Measurements from ENCODE around the gene MEOX1. TPM values are rescaled to one million over a fixed set of nuclear protein-coding genes. Genes with fewer than 3 reads are reported as not detected.
A peak's percentile ranks its signal among the peaks of the same experiment; 100 is the strongest.

The MEOX1 gene
- total and polyA plus RNA-seq, 4 experiments from 2014 or later: 1.7 to 8.4 (median 3.6) TPM

DNA sequence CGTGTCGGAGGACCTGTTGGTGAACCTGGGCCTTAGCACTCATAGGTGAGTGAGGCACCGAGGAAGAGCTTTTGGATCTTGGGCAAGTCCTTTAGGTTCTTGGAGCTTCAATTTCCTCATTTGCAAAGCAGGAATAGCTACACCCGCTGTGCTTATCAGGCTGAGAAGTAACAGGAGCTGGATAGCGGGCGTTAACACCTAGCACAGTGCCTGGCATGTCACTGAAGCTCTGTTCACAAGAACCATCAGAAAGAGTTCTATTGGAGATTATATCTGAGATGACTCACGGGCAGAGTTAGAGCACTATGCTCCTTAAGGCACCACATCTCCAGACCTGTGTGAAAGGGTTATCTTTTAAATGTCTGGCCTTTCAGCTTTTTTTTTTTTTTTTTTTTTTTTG is 12.8 kb downstream of the MEOX1 start:
- Mint-ChIP-seq H3K27ac (no peak overlapping the region), H3K4me3 (peak overlapping the region in 2 of 8 donors; percentile 2 to 24), H3K27me3 (peaks cover 2 to 9% of the 10 kb centered on the region in 2 donors), H3K9me3 (peaks cover 0 to 2% (median 0%) of the 10 kb centered on the region in 8 donors), H3K4me1 (peaks cover 4 to 20% (median 16%) of the 10 kb centered on the region in 4 donors), H3K36me3 (peaks cover 0 to 4% of the 10 kb centered on the region in 2 donors)
- ChIA-PET CTCF (ENCODE audit: partially characterized antibody) (interaction anchor here (1.5 to 4.4 kb wide), 3 partner anchors 10 to 72 kb away, joined by 3 to 15 read pairs (median 12); no protein-coding TSS in a partner anchor), POLR2A (ENCODE audit: partially characterized antibody) (no interaction called here)
- no peak overlapping the region for H3K27ac ChIP-seq (ENCODE audit: low read depth, low read length)
- DNase-seq: no peak
- peaks cover 4% of the 10 kb centered on the region for H3K4me1 ChIP-seq (ENCODE audit: insufficient read depth, low read length)
- no peak overlapping the region for H3K4me3 ChIP-seq (ENCODE audit: low read length in 2 of 2)
- intact Hi-C loops (cut with micrococcal nuclease): no loop called here
- no peaks in the 10 kb centered on the region for H3K27me3 ChIP-seq (ENCODE audit: insufficient read depth, low read length)
- no peaks in the 10 kb centered on the region for H3K36me3 ChIP-seq (ENCODE audit: insufficient read depth, low read length)
- H3K9me3 ChIP-seq (ENCODE audit: control insufficient read depth in 1 of 2, low read length in 2 of 2): no peaks in the 10 kb centered on the region

DNA sequence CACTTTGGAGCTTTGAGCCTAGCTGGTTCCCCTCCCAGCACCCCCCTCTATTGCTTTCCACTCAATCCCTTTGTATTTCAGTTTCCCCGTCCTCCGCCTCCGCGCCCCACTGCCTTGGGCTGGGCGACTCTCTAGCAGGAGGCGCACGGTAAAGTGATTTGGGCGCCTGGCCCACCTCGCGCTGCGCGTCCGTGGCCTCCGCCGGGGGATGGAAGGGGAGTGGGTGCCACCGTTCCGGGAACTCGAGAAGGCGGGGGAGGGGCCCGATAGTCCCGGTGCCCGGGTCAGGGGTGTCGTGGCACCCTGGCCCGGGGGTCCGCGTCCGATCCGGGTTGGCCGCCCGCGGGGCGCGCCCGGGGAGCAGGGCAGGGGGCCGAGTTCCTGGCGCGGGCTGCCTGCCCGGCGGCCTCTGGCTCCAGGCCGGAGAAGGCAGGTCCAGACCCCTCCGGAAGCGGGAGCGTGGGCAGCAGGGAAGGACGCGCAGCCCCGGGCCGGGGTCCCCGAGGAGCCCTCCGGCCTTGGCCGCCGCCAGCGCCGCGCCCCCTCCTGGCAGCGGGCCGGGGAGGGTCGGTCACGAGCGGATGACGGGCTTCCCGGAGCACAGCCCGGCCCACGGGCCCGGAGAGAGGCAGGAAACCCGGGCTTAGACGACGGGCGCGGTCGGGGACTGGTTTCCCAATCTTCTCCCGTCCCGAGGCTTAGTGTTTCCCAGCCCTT is 15.8 kb downstream of the MEOX1 start:
- Mint-ChIP-seq H3K4me1 (peaks cover 3 to 27% (median 19%) of the 10 kb centered on the region in 4 donors), H3K4me3 (peak overlapping the region in 6 of 8 donors; percentile 44 to 76 (median 66))

DNA sequence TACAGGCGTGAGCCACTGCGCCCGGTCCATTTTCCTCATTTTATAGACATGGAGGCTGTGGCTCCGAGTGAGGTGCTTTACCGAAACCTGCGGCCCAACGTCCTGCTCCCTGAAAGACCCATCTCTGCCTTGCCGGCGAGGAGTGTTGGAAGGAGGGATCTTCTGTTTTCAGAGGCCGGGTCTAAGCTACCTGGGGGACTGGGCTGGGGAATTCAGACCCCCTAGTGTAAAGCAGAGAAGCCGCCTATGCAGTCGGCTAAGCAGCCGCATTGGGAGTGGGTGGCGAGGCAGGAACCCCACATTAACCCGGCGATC is 16.3 kb downstream of the MEOX1 start:
- Histone ChIP-seq H3K27me3 (ENCODE audit: insufficient read depth, low read length) (no peaks in the 10 kb centered on the region), H3K9me3 (ENCODE audit: control insufficient read depth in 1 of 2, low read length in 2 of 2) (no peaks in the 10 kb centered on the region), H3K36me3 (ENCODE audit: insufficient read depth, low read length) (no peaks in the 10 kb centered on the region), H3K4me1 (ENCODE audit: insufficient read depth, low read length) (peaks cover 19% of the 10 kb centered on the region), H3K4me3 (ENCODE audit: low read length in 2 of 2) (no peak overlapping the region), H3K27ac (ENCODE audit: low read depth, low read length) (no peak overlapping the region)
- ChIA-PET POLR2A (ENCODE audit: partially characterized antibody) (no interaction called here), CTCF (ENCODE audit: partially characterized antibody) (no interaction called here)
- Mint-ChIP-seq H3K27me3 (peaks cover 2 to 9% of the 10 kb centered on the region in 2 donors), H3K27ac (no peak overlapping the region), H3K36me3 (peaks cover 0 to 4% of the 10 kb centered on the region in 2 donors), H3K4me3 (peak overlapping the region in 3 of 8 donors; percentile 21 to 65 (median 44)), H3K4me1 (peaks cover 6 to 27% (median 21%) of the 10 kb centered on the region in 4 donors), H3K9me3 (peaks cover 0 to 2% (median 0%) of the 10 kb centered on the region in 8 donors)
- DNase-seq: no peak
- intact Hi-C loops (cut with micrococcal nuclease): no loop called here

More for the DNA sequence above, 15.8 kb downstream of the MEOX1 start:
- H3K27me3 Mint-ChIP-seq: peaks cover 2 to 9% of the 10 kb centered on the region in 2 donors
- H3K27ac ChIP-seq (ENCODE audit: low read depth, low read length): no peak overlapping the region
- DNase-seq: no peak
- no peaks in the 10 kb centered on the region for H3K27me3 ChIP-seq (ENCODE audit: insufficient read depth, low read length)
- H3K9me3 ChIP-seq (ENCODE audit: control insufficient read depth in 1 of 2, low read length in 2 of 2): no peaks in the 10 kb centered on the region
- POLR2A ChIA-PET (ENCODE audit: partially characterized antibody): no interaction called here
- H3K36me3 Mint-ChIP-seq: peaks cover 0 to 4% of the 10 kb centered on the region in 2 donors
- H3K9me3 Mint-ChIP-seq: peaks cover 0 to 2% (median 0%) of the 10 kb centered on the region in 8 donors
- intact Hi-C loops (cut with micrococcal nuclease): no loop called here
- CTCF ChIA-PET (ENCODE audit: partially characterized antibody): interaction anchor here (4.4 kb wide), 1 partner anchor 69 kb away, joined by 15 read pairs; no protein-coding TSS in a partner anchor
- no peaks in the 10 kb centered on the region for H3K36me3 ChIP-seq (ENCODE audit: insufficient read depth, low read length)
- H3K4me1 ChIP-seq (ENCODE audit: insufficient read depth, low read length): peaks cover 14% of the 10 kb centered on the region
- peak overlapping the region in 1 of 7 donors; percentile 23 for H3K27ac Mint-ChIP-seq
- no peak overlapping the region for H3K4me3 ChIP-seq (ENCODE audit: low read length in 2 of 2)

DNA sequence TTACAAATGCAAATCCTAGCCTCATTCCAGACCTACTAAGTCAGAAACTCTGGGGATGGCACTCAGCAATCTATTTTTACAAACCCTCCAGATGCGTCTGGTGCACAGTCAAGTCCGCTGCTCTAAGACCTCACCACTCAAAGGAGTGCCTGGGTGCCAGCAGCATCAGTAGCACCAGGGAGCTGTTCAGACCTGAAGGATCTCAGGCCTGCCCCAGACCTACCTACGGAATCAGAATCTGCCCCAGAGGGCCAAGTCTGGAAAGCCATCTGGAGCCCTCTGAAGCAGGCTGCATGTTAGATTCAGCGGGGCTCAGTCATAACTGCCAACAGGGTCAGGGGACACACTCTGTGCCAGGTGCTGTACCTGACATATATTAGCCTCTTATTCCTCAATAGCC is 17.6 kb downstream of the MEOX1 start:
- Histone ChIP-seq H3K9me3 (ENCODE audit: control insufficient read depth in 1 of 2, low read length in 2 of 2) (no peaks in the 10 kb centered on the region), H3K4me3 (ENCODE audit: low read length in 2 of 2) (no peak overlapping the region), H3K4me1 (ENCODE audit: insufficient read depth, low read length) (peaks cover 19% of the 10 kb centered on the region), H3K27me3 (ENCODE audit: insufficient read depth, low read length) (no peaks in the 10 kb centered on the region), H3K27ac (ENCODE audit: low read depth, low read length) (no peak overlapping the region), H3K36me3 (ENCODE audit: insufficient read depth, low read length) (no peaks in the 10 kb centered on the region)
- Mint-ChIP-seq H3K4me3 (peak overlapping the region in 3 of 8 donors; percentile 26 to 59 (median 53)), H3K36me3 (peaks cover 0 to 4% of the 10 kb centered on the region in 2 donors), H3K9me3 (peaks cover 0 to 2% (median 0%) of the 10 kb centered on the region in 8 donors), H3K27ac (peak overlapping the region in 2 of 7 donors; percentile 7 to 32), H3K4me1 (peaks cover 6 to 27% (median 21%) of the 10 kb centered on the region in 4 donors), H3K27me3 (peaks cover 2 to 9% of the 10 kb centered on the region in 2 donors)
- ChIA-PET CTCF (ENCODE audit: partially characterized antibody) (no interaction called here), POLR2A (ENCODE audit: partially characterized antibody) (no interaction called here)
- no peak for DNase-seq
- intact Hi-C loops (cut with micrococcal nuclease): no loop called here

DNA sequence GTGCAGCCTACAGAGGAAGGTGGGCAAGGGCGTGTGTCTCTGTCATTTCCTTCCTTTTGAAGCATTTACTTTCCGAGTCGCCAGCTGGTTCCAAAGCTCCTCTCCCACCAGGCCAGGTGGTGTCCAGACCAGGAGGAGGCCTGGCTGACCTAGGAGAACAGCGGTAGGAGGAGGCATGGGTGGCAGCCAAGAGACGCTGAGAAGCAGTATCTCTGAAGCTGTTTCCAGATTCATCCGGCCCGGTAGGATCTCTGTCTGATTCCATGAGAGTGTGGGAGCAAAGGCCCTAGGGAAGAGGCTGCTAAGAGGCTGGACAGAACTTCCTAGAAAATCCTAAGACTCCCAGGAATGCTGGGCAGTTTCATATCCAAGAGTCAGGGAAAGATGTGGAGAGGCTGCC is 20.3 kb downstream of the MEOX1 start:
- intact Hi-C loops (cut with micrococcal nuclease): no loop called here
- ChIA-PET CTCF (ENCODE audit: partially characterized antibody) (interaction anchor here (1.2 kb wide), 2 partner anchors 15 to 32 kb away, joined by 3 to 6 read pairs; no protein-coding TSS in a partner anchor), POLR2A (ENCODE audit: partially characterized antibody) (interaction anchor here (1.3 kb wide), 1 partner anchor 15 kb away, joined by 4 read pairs; no protein-coding TSS in a partner anchor)
- no peaks in the 10 kb centered on the region for H3K9me3 Mint-ChIP-seq
- H3K4me3 Mint-ChIP-seq: peak overlapping the region; percentile 21 to 82 (median 56)
- Histone ChIP-seq H3K27ac (ENCODE audit: low read depth, low read length) (no peak overlapping the region), H3K27me3 (ENCODE audit: insufficient read depth, low read length) (no peaks in the 10 kb centered on the region), H3K4me1 (ENCODE audit: insufficient read depth, low read length) (peaks cover 18% of the 10 kb centered on the region), H3K4me3 (ENCODE audit: low read length in 2 of 2) (no peak overlapping the region), H3K9me3 (ENCODE audit: control insufficient read depth in 1 of 2, low read length in 2 of 2) (no peaks in the 10 kb centered on the region), H3K36me3 (ENCODE audit: insufficient read depth, low read length) (no peaks in the 10 kb centered on the region)
- H3K36me3 Mint-ChIP-seq: no peaks in the 10 kb centered on the region
- peak overlapping the region in 6 of 7 donors; percentile 10 to 88 (median 62) for H3K27ac Mint-ChIP-seq
- peaks cover 0 to 3% of the 10 kb centered on the region in 2 donors for H3K27me3 Mint-ChIP-seq
- H3K4me1 Mint-ChIP-seq: peaks cover 6 to 12% (median 9%) of the 10 kb centered on the region in 4 donors
- no peak for DNase-seq

DNA sequence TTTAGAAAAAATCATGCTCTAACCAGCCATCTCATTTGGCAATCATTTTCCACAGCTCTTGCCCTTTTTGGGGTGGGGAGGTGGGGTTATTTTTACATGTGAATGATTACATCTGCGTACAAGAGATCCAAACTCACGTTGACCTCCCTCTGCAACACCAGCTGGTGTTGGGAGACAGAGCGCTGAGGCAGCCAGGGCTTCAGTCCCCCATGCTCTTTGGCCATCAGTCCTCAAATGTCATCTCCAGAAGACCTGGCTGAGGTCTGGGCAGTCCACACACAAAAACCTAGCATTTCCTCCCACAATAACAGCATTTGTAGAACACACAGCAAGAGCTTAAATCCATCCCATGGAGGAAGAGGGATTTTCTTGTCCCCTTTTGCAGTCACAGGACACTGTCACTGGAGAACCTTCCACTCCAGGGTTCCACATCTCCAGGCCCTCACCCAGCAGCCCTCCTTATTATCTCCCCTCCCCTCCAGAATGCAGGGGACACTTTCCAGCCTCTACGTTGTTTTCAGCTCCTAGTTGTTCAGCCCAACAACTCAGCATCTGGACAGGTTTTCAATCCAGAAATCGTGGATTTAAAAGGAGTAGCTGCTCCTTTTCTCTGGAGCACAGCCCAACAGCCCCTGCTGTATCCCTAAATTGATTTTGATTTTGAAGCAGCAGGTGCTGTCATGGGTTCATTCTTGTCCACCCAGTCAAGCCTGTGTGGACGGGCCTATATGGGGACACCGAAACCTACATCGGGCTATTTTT is 21.1 kb downstream of the MEOX1 start:
- ChIA-PET POLR2A (ENCODE audit: partially characterized antibody) (interaction anchor here (1.3 kb wide), 1 partner anchor 16 kb away, joined by 4 read pairs; no protein-coding TSS in a partner anchor), CTCF (ENCODE audit: partially characterized antibody) (interaction anchor here (1.1 to 1.2 kb wide), 3 partner anchors 15 to 62 kb away, joined by 3 to 6 read pairs (median 3); no protein-coding TSS in a partner anchor)
- H3K4me3 Mint-ChIP-seq: peak overlapping the region in 2 of 8 donors; percentile 43 to 46
- Histone ChIP-seq H3K27ac (ENCODE audit: low read depth, low read length) (no peak overlapping the region), H3K27me3 (ENCODE audit: insufficient read depth, low read length) (no peaks in the 10 kb centered on the region), H3K4me1 (ENCODE audit: insufficient read depth, low read length) (peaks cover 15% of the 10 kb centered on the region), H3K36me3 (ENCODE audit: insufficient read depth, low read length) (no peaks in the 10 kb centered on the region), H3K9me3 (ENCODE audit: control insufficient read depth in 1 of 2, low read length in 2 of 2) (no peaks in the 10 kb centered on the region), H3K4me3 (ENCODE audit: low read length in 2 of 2) (no peak overlapping the region)
- intact Hi-C loops (cut with micrococcal nuclease): no loop called here
- H3K27ac Mint-ChIP-seq: peak overlapping the region in 5 of 7 donors; percentile 17 to 70 (median 49)
- H3K9me3 Mint-ChIP-seq: no peaks in the 10 kb centered on the region
- DNase-seq: no peak
- no peaks in the 10 kb centered on the region for H3K36me3 Mint-ChIP-seq
- peaks cover 5 to 10% (median 7%) of the 10 kb centered on the region in 4 donors for H3K4me1 Mint-ChIP-seq
- peaks cover 0 to 3% of the 10 kb centered on the region in 2 donors for H3K27me3 Mint-ChIP-seq

All from CD4-positive, alpha-beta memory T cell (primary cell).